GM18511 (cell line): ENCODE measurements around the gene LAMP5.

ENCODE experiments used
- ATAC-seq: cut with Tn5 transposase; IDR thresholded peaks from one replicate; pipeline ENCODE4 v1.9.1; 2021; ENCODE audit warnings: mild to moderate bottlenecking, moderate library complexity; ENCODE audit not compliant: unreplicated experiment

The LAMP5 gene

DNA sequence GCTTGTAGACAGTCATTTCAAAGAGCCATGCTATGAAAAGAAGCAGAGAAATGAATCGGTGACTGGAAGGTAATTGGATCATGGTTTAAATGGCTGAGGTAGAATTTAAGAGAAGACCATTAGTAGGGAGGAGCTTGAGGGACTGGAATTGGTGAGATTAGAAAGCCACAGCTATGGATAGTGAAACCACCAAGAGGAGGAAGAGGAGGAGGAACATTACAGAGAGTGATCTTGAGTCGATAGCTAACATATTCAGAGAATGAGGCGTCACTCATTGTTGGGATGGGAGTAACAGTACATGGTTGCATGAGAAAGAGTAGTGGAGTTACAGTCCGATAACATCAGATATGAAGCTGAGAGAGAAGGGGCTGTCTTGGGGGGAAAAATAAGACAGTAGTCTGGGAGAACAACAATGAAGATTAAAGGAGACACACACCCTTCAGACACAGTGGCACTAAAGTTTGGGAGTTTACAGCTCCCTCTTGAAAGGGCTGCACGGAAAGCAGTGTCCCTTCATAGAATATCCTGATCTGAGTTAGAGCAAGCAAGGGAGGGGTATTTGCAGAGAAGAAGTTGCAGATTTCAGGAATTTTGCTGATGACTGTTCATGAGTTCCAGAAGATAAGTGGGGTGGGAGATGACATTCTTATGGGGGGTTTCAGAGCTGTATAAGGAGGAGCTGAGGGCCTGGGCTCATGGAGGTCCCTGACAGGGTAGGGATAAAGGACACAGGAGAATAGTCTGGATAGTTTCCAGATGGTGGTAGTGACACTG lies 15.1 kb upstream of the LAMP5 start:
- no peak for ATAC-seq

DNA sequence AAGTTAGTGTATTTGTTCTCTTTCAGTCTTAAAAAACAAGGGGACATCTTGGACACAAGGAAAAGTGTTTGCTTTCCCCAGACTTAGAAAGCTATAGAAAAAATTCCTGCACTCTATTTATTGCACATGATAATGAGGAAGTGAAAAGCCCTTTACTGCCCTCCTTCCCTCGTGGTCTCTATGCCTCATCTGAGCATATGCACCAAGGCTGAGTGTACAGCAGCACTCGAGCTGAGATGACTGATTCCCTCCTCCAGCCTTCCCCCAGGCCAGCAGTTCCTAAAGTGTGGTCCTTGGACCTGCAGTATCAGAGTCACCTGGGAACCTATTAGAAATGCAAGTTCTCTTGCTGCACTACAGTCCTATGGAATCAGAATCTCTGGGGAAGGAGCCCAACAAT lies 14.3 kb upstream of the LAMP5 start:
- no peak for ATAC-seq

GRCh38 chr20:9501473-9501872 lies 12.9 kb upstream of the LAMP5 start:
- no peak for ATAC-seq

- ATAC-seq: no peak
These were observed 10.7 kb upstream of the LAMP5 start for GRCh38 chr20:9503526-9504245.

GRCh38 chr20:9506280-9506821 lies 8.0 kb upstream of the LAMP5 start:
- ATAC-seq: no peak

DNA sequence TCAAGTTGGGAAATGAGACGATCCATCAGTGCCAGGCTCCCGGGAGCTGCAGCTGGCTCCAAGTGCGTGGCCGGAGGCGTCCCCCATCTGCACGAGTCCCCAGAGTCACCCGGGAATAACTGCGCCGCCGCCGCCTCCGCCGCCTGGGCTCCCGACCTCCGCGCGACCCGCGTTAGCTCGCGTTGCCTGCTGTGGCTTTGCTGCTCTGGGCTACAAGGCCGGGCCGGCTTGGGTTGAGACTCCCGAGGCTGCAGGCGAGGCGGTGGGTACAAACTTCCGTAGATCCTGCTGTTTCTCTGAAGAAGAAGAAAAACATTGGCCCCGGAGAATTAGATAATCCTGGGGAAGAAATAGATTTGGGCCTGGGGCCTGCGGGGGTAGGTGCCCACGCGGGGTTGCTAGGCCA lies 7.4 kb upstream of the LAMP5 start:
- ATAC-seq: no peak

DNA sequence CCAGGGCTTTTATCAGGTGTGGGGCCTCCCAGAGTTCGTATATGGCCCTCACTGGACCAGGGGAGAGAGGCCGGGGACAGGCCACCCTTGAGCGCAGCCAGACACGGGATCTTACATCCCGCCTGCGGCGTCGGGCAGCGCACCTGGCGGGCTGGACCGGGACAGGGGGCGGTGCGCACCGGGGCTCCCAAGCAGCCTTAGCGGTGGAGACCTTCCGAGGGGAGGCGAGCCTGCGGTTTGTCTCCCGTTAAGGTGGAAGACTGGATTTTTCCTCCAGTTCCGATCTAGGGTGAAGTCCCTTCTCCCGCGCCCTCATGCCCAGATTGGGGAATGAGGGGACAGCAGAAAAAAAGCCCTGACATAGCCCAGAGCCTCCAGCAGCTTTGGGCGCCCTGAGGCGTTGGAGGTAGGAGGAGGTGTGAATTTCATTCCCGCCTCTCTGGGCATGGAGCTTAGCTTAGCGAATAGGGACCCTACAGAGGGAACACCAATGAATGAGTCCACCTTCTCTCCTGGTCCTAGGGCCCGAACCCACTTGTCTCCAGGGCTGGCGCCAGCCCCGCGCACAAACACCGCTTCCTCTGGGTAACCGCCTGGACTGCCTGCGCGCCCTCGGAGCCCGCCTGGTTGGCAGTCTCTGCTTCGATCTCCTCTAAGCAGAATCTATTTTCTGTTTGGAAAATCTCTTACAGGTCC lies 6.7 kb upstream of the LAMP5 start:
- ATAC-seq: no peak

GRCh38 chr20:9508240-9508661 lies 6.1 kb upstream of the LAMP5 start:
- ATAC-seq: no peak

DNA sequence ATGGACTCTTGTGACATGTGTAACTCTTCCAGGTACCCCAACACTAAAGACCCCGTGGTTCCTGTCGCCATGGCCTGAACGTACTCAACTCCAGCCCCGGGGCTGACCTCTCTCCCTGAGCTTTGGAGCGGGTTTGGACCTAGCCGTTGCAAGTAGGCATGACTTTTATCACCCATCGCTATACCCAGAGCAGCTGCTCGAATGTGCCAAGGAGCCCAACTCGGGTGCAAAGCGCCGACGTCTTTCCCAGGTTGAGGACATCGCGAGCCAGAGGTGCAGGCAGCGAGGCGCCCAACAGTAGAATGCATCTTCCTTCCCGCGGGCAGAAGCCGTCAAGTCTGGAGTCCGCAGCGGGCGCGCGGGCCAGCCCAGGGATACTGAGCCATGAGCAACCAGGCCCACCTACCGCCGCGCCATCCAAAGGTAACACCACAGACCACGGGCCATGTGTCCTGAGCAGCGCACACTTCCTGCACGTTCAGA lies 5.7 kb upstream of the LAMP5 start:
- no peak for ATAC-seq

- ATAC-seq: no peak
These were observed 5.1 kb upstream of the LAMP5 start for GRCh38 chr20:9509246-9509645.

- ATAC-seq: no peak
These were observed 3.5 kb upstream of the LAMP5 start for GRCh38 chr20:9510911-9511310.

- ATAC-seq: no peak
These were observed 324 bp upstream of the LAMP5 start for GRCh38 chr20:9514072-9514460.

DNA sequence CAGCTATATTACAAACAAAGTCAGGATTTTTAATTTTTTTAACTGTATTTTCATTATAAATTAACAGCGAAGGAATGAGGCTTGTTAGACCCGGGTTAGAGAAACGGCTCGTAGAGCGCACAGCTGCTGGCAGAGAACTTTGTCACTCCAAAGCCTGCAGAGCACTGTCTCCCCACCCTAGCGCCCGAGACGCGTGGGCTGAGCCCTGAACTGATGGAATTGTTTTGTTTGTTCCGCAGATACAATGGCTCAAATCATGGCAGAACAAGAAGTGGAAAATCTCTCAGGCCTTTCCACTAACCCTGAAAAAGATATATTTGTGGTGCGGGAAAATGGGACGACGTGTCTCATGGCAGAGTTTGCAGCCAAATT lies 810 bp downstream of the LAMP5 start:
- no peak for ATAC-seq

GRCh38 chr20:9515741-9516233 lies 1.4 kb downstream of the LAMP5 start:
- no peak for ATAC-seq

DNA sequence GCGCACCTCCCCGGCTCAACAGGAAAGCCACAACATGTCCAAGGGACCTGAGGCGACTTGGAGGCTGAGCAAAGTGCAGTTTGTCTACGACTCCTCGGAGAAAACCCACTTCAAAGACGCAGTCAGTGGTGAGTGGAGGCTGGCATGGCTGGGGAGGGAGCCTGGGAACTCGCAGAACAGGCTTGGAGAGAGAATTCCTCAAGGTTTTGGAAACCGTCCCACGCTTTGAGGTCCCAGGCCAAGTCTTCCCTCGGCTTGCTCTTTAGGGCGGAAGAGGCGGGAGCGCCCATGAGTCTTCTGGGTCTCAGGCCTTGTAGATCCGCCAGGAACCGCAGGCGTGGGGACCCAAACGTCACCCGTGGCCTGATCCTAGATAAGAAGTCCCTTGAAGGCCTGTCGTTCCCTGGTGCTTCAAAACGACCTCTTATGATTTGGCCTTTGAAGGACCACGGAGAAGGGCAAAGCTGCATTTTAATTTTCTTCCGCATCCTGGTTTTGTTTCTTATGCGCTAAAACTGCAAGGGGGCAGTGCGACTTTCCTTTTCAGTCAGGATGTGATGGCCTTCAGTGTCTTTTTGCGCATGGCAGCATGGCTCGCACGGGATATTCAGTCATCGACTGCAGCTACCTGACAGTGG lies 2.0 kb downstream of the LAMP5 start:
- no peak for ATAC-seq

- no peak for ATAC-seq
These were observed 3.1 kb downstream of the LAMP5 start for GRCh38 chr20:9517297-9518162.

- no peak for ATAC-seq
These were observed 4.3 kb downstream of the LAMP5 start for GRCh38 chr20:9518576-9519175.

GRCh38 chr20:9520086-9520485 lies 5.7 kb downstream of the LAMP5 start:
- ATAC-seq: no peak

DNA sequence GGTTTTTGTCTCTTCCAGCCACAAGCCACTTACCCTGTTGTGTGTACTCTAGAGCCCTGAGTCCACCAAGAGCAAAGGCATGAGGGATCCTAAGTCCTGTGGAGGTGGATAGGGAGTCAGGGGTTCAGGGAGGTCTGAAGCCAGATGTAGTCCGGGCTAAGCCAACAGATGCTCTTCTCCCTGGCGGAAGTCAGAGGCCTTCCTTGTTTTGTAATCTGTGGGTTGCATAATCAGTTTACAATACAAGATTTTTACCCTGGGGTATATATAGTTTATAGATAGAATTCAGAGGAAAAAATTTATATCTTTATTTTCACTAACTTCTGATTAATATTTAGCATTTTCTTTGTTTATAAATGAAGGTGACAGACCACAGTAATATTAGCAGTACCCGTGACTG lies 9.2 kb downstream of the LAMP5 start:
- ATAC-seq: no peak

GRCh38 chr20:9531581-9531980 lies 17.2 kb downstream of the LAMP5 start:
- ATAC-seq: no peak
